Motor neuron (in vitro differentiated cells): Measurements from ENCODE around the gene TXNRD2. TPM values are rescaled to one million over a fixed set of nuclear protein-coding genes. Genes with fewer than 3 reads are reported as not detected.

Experiments
- total RNA-seq, 8 experiments: library from RNA; unstranded; fragments of 300-600 nt; gene quantifications; 2 replicates each; pipeline versions ENCODE4 v1.2.3 to v1.2.4, GENCODE V29; 2022

Gene TXNRD2
- total RNA-seq, 8 experiments from 2014 or later, result 2.4 to 33.9 (median 9.9) TPM

Other genes with a start within 250 kb of the TXNRD2 start
- gene SEPTIN5, start 227.3 kb downstream of the TXNRD2 start, total RNA-seq, result 10 to 100 TPM; 10.4 to 70.3 (median 46.3) TPM
- 1 to 10 TPM in 7 of 8 experiments, not detected in 1; 2.0 to 7.4 (median 3.5) TPM for gene GP1BB, start 218.3 kb downstream of the TXNRD2 start, total RNA-seq
- 1 to 10 TPM in 2 of 8 experiments, under 1 TPM in 5, not detected in 1; 0.23 to 1.9 (median 0.57) TPM for gene TBX1, start 181.0 kb downstream of the TXNRD2 start, total RNA-seq
- gene GNB1L, start 86.9 kb downstream of the TXNRD2 start, total RNA-seq, result 1 to 10 TPM; 5.6 to 7.2 (median 6.4) TPM
- gene RTL10, start 86.9 kb downstream of the TXNRD2 start, total RNA-seq, result 10 to 100 TPM; 10.5 to 13.9 (median 12.6) TPM
- gene COMT, start within 50 bp of the TXNRD2 start, total RNA-seq, result 10 to 100 TPM; 22.7 to 99.4 (median 40.8) TPM
- 10 to 100 TPM in 7 of 8 experiments, 1 to 10 TPM in 1; 9.5 to 49.9 (median 39.2) TPM for gene ARVCF, start 75.0 kb upstream of the TXNRD2 start, total RNA-seq
- gene TANGO2, start 79.3 kb upstream of the TXNRD2 start, total RNA-seq, result 10 to 100 TPM in 5 of 8 experiments, 1 to 10 TPM in 3; 5.4 to 36.3 (median 14.5) TPM
- gene DGCR8, start 138.4 kb upstream of the TXNRD2 start, total RNA-seq, result 10 to 100 TPM; 10.9 to 51.6 (median 20.2) TPM
- 100 to 1,000 TPM; 105 to 282 (median 143) TPM for gene RANBP1, start 174.3 kb upstream of the TXNRD2 start, total RNA-seq
- gene TRMT2A, start 175.4 kb upstream of the TXNRD2 start, total RNA-seq, result 10 to 100 TPM; 25.7 to 71.2 (median 50.0) TPM
- gene ZDHHC8, start 190.0 kb upstream of the TXNRD2 start, total RNA-seq, result 10 to 100 TPM in 3 of 8 experiments, 1 to 10 TPM in 5; 4.5 to 34.5 (median 8.9) TPM
- 1 to 10 TPM in 4 of 8 experiments, under 1 TPM in 3, not detected in 1; 0.56 to 7.6 (median 1.2) TPM for gene CCDC188, start 209.2 kb upstream of the TXNRD2 start, total RNA-seq